Naive B cell (primary cell): ENCODE results near the gene CCZ1B. TPM values are rescaled to one million over a fixed set of nuclear protein-coding genes. Genes with fewer than 3 reads are reported as not detected.
"Not testable (repeated sequence)": the region's sequence is repeated elsewhere in the genome, so short reads cannot be mapped to it uniquely, and the experiment has no call there.

Experiments used
- ATAC-seq, 2 donors: fragments of 150-1000 bp; cut with Tn5 transposase; 2 replicates each; pipeline ENCODE4 v1.10.0; 2021; ENCODE audit warnings: low read depth in 2 of 2, mild to moderate bottlenecking in 2 of 2, moderate library complexity in 2 of 2
- DNase-seq: peaks from one replicate; pipeline ENCODE4 v3.0.0; 2022
- H3K27ac Mint-ChIP-seq, 6 donors: one replicate each; pipeline ENCODE4 v1.8.0; 2020 to 2022; ENCODE audit warnings: mild to moderate bottlenecking in 6 of 6, mixed read lengths in 6 of 6, moderate library complexity in 5 of 6, inconsistent platforms in 2 of 6
- H3K27me3 Mint-ChIP-seq, 3 donors: one replicate each; pipeline ENCODE4 v1.8.0; 2021 to 2022; ENCODE audit warnings: mixed read lengths in 3 of 3, mild to moderate bottlenecking in 1 of 3
- H3K36me3 Mint-ChIP-seq, 2 donors: one replicate each; pipeline ENCODE4 v1.8.0; 2020 to 2022; ENCODE audit warnings: mixed read lengths in 2 of 2, inconsistent platforms in 1 of 2, mild to moderate bottlenecking in 1 of 2
- H3K4me1 Mint-ChIP-seq, 3 donors: one replicate each; pipeline ENCODE4 v1.8.0; 2020 to 2022; ENCODE audit warnings: mixed read lengths in 3 of 3, inconsistent platforms in 1 of 3, mild to moderate bottlenecking in 1 of 3, moderate library complexity in 1 of 3
- H3K4me3 Mint-ChIP-seq, 8 donors: one replicate each; pipeline ENCODE4 v1.8.0; 2020 to 2022; ENCODE audit warnings: mild to moderate bottlenecking in 8 of 8, mixed read lengths in 8 of 8, moderate library complexity in 8 of 8, inconsistent platforms in 2 of 8
- H3K9me3 Mint-ChIP-seq, 7 donors: one replicate each; pipeline ENCODE4 v1.8.0; 2020 to 2022; ENCODE audit warnings: mixed read lengths in 7 of 7, mild to moderate bottlenecking in 5 of 7, inconsistent platforms in 2 of 7, moderate library complexity in 1 of 7
- polyA plus RNA-seq, 6 donors: library from polyadenylated mRNA; unstranded; fragments of 300-500 nt; fragmentation: Illumina TruSeq; gene quantifications; one replicate each; pipeline ENCODE4 v1.2.3, GENCODE V29; 2021; ENCODE audit warnings: low read depth in 6 of 6

CCZ1B gene
- polyA plus RNA-seq, 6 donors from 2014 or later, result 13.0 to 40.8 (median 29.7) TPM

DNA sequence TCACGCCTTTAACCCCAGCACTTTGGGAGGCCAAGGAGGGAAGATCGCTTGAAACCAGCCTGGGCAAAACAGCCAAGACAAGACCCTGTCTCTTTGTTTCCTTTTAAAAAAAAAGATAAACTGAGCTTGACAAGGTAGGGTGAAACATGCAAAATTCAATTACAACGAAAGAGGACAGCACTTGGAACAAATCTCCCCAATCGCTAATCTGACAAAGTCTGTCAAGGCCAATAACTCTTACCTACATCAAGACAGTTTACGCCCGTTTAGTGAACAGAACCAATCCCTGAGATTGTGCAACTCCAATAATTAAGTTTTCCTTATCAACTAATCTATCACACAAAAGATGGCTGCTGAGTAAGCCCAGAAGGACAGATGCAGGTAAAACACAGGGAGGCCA, 4.5 kb downstream of the CCZ1B start:
- H3K9me3 Mint-ChIP-seq, DNase-seq, H3K27me3 Mint-ChIP-seq, ATAC-seq, H3K4me1 Mint-ChIP-seq, H3K27ac Mint-ChIP-seq: not testable (repeated sequence)
- peaks cover 0 to 16% of the 10 kb centered on the region in 2 donors for H3K36me3 Mint-ChIP-seq
- peak overlapping the region in 2 of 8 donors; percentile 3 to 24 for H3K4me3 Mint-ChIP-seq

DNA sequence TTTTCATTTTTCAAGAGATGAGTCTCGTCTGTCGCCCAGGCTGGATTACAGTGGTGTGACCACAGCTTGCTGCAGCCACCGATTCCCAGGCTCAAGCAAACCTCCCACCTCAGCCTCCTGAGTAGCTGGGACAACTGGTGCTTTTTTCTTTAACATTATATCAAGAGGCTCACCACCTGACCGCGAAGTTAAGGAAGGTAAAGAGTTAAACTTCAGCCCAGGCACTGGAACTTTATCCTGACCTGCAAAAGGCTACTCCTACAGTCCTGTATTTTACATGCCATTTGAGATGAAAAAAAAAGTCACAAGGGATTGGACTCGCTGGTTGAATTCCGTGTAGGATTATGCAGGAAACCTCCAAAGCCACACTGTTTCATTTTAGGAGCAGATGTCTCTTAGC, 10.6 kb downstream of the CCZ1B start:
- not testable (repeated sequence) for ATAC-seq, DNase-seq, H3K9me3 Mint-ChIP-seq

DNA sequence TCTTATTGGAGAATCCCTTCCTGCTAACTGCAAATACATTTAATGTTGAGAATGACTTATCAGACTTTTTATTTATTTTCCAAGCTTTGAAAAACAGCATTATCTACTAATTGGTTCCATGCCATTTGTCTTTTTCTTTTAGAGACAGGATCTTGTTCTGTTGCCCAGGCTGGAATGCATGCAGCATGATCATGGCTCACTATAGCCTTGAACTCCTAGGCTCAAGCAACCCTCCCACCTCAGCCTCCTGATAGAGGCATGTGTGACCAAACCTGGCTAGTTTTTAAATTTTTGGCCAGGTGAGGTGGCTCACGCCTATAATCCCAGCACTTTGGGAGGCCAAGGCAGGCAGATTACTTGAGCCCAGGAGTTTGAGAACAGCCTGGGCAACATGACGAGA, 13.1 kb downstream of the CCZ1B start:
- not testable (repeated sequence) for H3K27me3 Mint-ChIP-seq, ATAC-seq, H3K4me1 Mint-ChIP-seq, H3K9me3 Mint-ChIP-seq, H3K4me3 Mint-ChIP-seq, H3K36me3 Mint-ChIP-seq, DNase-seq
- H3K27ac Mint-ChIP-seq, result peak overlapping the region in 1 of 6 donors; percentile 88

More for the DNA sequence above, 10.6 kb downstream of the CCZ1B start:
- H3K36me3 Mint-ChIP-seq, H3K27ac Mint-ChIP-seq, H3K4me3 Mint-ChIP-seq, H3K4me1 Mint-ChIP-seq, H3K27me3 Mint-ChIP-seq: not testable (repeated sequence)

GRCh38 chr7:6807959-6808358, 18.1 kb downstream of the CCZ1B start:
- H3K27ac Mint-ChIP-seq, DNase-seq, H3K4me3 Mint-ChIP-seq, ATAC-seq, H3K27me3 Mint-ChIP-seq, H3K4me1 Mint-ChIP-seq, H3K9me3 Mint-ChIP-seq, H3K36me3 Mint-ChIP-seq: not testable (repeated sequence)

DNA sequence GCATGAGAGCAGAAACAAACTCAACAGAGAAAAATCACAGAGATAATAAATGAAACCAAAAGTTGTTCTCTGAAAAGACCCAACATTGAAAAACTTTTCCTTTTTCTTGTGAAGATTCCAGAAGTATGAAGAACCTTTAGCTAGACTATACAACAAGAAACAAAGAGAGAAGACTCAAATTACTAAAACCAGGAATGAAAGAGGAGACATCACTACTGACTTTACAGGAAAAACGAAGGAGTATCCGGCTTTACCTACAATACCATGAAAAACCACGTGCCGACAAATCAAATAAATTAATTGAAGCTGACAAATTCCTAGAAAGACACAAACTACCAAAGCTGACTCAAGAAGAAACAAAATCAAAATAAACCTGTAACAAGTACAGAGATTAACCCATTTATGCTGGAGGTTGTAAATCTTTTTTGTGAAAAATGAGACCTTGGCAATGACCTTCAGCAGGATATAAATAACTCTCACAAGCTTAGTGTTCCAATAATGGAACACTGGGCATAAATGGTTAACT, 18.6 kb downstream of the CCZ1B start:
- not testable (repeated sequence) for H3K4me1 Mint-ChIP-seq, H3K27ac Mint-ChIP-seq, DNase-seq, H3K4me3 Mint-ChIP-seq, H3K36me3 Mint-ChIP-seq, H3K27me3 Mint-ChIP-seq, ATAC-seq, H3K9me3 Mint-ChIP-seq

GRCh38 chr7:6800331-6800730, 25.7 kb downstream of the CCZ1B start:
- not testable (repeated sequence) for H3K27ac Mint-ChIP-seq, H3K4me1 Mint-ChIP-seq, ATAC-seq, H3K9me3 Mint-ChIP-seq, H3K27me3 Mint-ChIP-seq, DNase-seq, H3K4me3 Mint-ChIP-seq, H3K36me3 Mint-ChIP-seq

GRCh38 chr7:6799887-6800286, 26.2 kb downstream of the CCZ1B start:
- not testable (repeated sequence) for H3K27ac Mint-ChIP-seq

DNA sequence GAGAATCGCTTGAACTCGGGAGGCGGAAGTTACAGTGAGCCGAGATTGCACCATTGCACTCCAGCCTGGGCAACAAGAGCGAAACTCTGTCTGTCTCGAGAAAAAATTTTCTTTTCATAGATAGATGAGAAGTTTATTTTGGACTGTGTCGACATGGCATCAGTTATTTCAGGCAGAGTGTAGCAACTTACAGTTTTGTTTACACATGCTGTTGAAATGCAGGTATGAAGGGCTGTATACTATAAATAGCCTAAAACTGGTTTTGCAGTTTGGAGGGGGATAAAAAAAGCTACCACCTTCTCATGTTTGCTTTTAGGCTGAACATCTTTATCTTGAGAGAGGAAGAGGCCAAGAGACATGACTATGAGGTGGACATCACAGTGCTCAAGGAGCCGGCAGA, 28.0 kb downstream of the CCZ1B start:
- not testable (repeated sequence) for H3K27ac Mint-ChIP-seq, H3K9me3 Mint-ChIP-seq, DNase-seq, H3K4me3 Mint-ChIP-seq, ATAC-seq, H3K27me3 Mint-ChIP-seq, H3K36me3 Mint-ChIP-seq, H3K4me1 Mint-ChIP-seq

More at GRCh38 chr7:6799887-6800286, 26.2 kb downstream of the CCZ1B start:
- not testable (repeated sequence) for H3K36me3 Mint-ChIP-seq, H3K4me3 Mint-ChIP-seq, H3K4me1 Mint-ChIP-seq, ATAC-seq, DNase-seq, H3K9me3 Mint-ChIP-seq, H3K27me3 Mint-ChIP-seq

DNA sequence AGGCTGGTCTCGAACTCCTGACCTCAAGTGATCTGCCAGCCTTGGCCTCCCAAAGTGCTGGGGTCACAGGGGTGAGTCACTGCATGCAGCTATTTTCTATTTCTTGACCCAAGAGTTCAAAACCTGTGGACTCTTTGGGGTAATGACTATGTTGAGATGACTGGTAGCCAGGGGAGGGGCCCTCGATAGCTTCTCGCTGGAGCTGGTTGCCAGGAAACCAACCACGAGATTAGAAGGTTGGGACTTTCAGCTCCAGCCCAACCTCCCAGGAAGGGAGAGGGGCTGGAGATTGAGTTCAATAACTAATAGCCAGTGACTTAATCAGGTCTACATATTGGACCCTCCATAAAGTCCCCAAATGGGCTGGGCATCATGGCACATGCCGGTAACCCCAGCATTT, 28.9 kb downstream of the CCZ1B start:
- not testable (repeated sequence) for ATAC-seq, DNase-seq, H3K36me3 Mint-ChIP-seq, H3K27ac Mint-ChIP-seq, H3K27me3 Mint-ChIP-seq, H3K9me3 Mint-ChIP-seq, H3K4me3 Mint-ChIP-seq, H3K4me1 Mint-ChIP-seq

DNA sequence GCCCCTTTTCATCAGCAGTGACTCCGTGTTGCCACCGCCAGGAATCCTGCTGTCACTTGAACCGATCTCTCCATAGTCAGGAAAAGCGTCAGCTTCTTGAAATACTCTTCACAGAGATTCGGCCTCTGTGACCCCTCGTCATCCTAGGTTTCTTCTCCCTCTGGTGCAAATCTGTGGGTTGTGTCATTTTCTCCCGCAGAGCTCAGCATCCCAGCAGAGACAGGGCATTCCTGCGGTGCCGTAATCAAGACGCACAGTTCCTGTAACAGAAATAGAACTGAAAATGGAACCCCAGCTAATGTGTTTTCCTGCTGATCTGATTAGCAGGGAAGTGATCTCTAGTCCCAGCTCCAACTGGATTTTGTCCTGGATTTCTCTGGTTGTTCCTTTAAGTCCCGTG, 31.8 kb downstream of the CCZ1B start:
- DNase-seq, H3K36me3 Mint-ChIP-seq, H3K4me3 Mint-ChIP-seq, H3K9me3 Mint-ChIP-seq, H3K27ac Mint-ChIP-seq, ATAC-seq, H3K27me3 Mint-ChIP-seq, H3K4me1 Mint-ChIP-seq: not testable (repeated sequence)

DNA sequence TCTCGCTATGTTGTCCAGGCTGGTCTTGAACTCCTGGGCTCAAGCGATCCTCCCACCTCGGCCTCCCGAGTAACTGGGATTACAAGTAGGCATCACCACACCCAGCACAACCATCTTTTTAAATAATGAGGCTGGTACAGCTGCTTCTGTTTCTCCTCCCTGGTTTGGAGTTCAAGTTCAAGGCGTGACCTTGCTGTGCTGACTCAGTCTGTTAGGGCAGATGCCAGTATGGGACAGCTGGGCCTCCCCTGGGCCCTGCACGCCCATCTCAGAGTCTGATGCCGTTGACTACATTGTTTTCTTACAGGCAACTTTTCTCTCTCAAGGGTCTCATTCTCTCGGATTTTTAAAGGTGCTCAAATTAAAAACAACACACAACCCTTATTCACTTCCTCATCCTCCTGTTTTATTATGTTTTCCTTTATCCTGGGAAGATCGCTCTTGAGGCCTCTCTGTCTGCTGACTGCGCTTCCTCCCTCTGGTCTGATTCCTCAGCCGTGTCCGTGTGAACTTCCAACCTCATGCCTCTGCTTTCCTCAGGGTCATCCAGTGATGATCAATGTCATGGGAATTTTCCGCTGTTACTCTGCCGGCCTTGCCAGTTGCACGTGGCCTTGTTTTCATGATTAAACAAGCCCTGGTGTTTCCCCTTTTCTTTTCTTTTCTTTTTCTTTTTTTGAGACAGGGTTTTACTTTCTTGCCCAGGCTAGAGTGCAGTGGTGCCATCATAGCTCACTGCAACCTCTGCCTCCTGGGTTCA, 33.8 kb downstream of the CCZ1B start:
- H3K9me3 Mint-ChIP-seq, DNase-seq, H3K27ac Mint-ChIP-seq, H3K4me3 Mint-ChIP-seq, H3K36me3 Mint-ChIP-seq, H3K27me3 Mint-ChIP-seq, ATAC-seq, H3K4me1 Mint-ChIP-seq: not testable (repeated sequence)

- not testable (repeated sequence) for H3K36me3 Mint-ChIP-seq, H3K9me3 Mint-ChIP-seq, DNase-seq, H3K4me1 Mint-ChIP-seq, ATAC-seq, H3K4me3 Mint-ChIP-seq, H3K27ac Mint-ChIP-seq, H3K27me3 Mint-ChIP-seq
Measured at GRCh38 chr7:6789353-6789752, 36.7 kb downstream of the CCZ1B start.

DNA sequence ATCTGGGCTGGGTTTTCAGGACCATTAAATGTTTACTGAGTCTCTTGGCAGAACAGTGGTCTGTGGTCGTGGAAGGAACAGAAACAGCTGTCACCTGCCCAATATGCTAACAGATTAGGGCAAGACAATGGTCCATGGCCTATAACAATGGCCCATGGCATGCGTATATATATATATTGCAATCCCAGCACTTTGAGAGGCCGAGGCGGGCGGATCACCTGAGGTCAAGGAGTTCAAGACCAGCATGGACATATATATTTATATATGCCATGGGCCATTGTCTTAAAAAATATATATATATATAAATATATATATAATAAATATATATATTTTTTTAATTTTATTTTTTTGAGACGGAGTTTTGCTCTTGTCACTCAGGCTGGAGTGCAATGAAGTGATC, 44.5 kb downstream of the CCZ1B start:
- not testable (repeated sequence) for H3K4me3 Mint-ChIP-seq, DNase-seq, H3K36me3 Mint-ChIP-seq, H3K27me3 Mint-ChIP-seq, H3K9me3 Mint-ChIP-seq, H3K27ac Mint-ChIP-seq, H3K4me1 Mint-ChIP-seq, ATAC-seq

DNA sequence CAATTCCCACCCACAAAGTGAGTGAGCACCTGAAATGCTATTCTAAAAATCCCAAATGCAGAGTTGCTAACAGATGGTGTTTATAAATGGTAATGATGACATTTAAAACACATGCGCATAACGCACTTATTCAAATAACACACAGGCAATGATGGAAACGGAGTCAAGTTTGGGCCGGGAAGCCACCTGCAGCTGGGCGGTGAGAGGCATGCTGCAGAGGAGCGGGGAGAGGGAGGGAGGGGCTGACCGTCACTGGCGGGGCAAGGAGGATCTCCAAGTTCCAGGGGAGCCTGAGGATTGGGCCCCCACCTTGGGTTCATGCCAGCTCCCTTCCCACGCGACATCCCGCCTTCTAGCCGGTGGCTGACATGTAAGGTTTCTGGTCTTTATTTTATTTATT, 64.9 kb downstream of the CCZ1B start:
- not testable (repeated sequence) for H3K9me3 Mint-ChIP-seq, H3K27ac Mint-ChIP-seq, H3K36me3 Mint-ChIP-seq, DNase-seq, H3K4me3 Mint-ChIP-seq, H3K27me3 Mint-ChIP-seq, ATAC-seq, H3K4me1 Mint-ChIP-seq
